ENCODE data around the gene DOCK6. TPM values are rescaled to one million over a fixed set of nuclear protein-coding genes. Genes with fewer than 3 reads are reported as not detected.

DOCK6 gene
- polyA plus RNA-seq, 1 donor from 2014 or later = not detected

DNA sequence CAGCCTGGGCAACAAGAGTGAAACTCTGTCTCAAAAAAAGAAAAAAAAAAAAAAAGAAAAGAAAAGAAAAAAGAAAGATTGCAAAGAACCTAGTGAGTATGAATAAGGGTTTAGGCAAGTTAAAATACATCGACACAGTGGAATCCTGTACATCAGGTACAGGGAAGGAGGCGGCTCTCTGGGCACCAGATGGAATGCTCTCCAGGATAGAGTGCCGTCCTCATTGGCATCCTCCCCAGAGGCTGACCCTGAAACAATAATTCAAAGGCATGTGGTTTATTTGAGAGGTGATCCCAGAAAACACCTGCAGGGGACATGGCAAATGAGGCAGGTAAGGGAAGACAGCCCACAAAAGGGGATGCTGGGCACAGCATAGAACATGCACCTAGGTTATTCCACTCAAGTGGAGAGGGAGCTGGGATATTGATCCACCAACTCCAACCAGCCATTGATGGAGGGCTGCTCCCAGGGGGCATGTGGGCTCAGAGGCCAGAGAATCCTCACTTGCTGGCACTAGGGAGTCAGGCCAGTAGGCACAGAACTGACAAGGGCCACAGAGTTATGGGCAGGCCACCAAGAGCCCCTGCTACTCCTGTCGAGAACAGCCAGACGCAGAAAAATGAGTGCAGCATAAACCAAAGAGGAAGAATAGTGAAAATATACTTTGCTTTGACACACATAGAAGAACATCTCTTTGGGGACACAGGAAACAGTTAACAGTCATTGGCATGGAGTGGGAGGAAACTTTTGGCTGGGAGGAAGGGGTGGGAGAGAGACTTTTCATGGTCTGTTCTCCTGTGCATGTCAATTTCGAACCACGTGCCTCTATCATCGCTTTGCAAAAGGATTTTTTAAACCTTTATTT is 37.9 kb upstream of the DOCK6 start:
- no peak overlapping the region for H3K27ac ChIP-seq (ENCODE audit: low read length)
- H4K20me1 ChIP-seq (ENCODE audit: insufficient read depth) = no peaks in the 10 kb centered on the region
- no peak overlapping the region for H2AFZ ChIP-seq (ENCODE audit: low read depth, low read length)
- no peaks in the 10 kb centered on the region for H3F3A ChIP-seq (ENCODE audit: insufficient read depth, low read length, poor library complexity, severe bottlenecking)
- H3K36me3 ChIP-seq (ENCODE audit: insufficient read depth, low read length) = no peaks in the 10 kb centered on the region
- H3K4me2 ChIP-seq (ENCODE audit: low read length) = no peak overlapping the region
- H3K27me3 ChIP-seq (ENCODE audit: insufficient read depth, low read depth, low read length) = no peaks in the 10 kb centered on the region
- no peaks in the 10 kb centered on the region for H3K9me3 ChIP-seq (ENCODE audit: low read length)
- H3K9ac ChIP-seq (ENCODE audit: low read length) = no peak overlapping the region
- H3K9me2 ChIP-seq (ENCODE audit: insufficient read depth, low read length) = no peaks in the 10 kb centered on the region
- TF ChIP-seq EP300 (conservative IDR thresholded peaks at IDR 0.05; ENCODE audit: poor library complexity, severe bottlenecking) = no peak
- no peak for TF ChIP-seq EZH2 (IDR thresholded peaks at IDR 0.05; ENCODE audit: borderline replicate concordance, insufficient read depth, low read length, poor library complexity, severe bottlenecking)
- TF ChIP-seq, protein P1, sequence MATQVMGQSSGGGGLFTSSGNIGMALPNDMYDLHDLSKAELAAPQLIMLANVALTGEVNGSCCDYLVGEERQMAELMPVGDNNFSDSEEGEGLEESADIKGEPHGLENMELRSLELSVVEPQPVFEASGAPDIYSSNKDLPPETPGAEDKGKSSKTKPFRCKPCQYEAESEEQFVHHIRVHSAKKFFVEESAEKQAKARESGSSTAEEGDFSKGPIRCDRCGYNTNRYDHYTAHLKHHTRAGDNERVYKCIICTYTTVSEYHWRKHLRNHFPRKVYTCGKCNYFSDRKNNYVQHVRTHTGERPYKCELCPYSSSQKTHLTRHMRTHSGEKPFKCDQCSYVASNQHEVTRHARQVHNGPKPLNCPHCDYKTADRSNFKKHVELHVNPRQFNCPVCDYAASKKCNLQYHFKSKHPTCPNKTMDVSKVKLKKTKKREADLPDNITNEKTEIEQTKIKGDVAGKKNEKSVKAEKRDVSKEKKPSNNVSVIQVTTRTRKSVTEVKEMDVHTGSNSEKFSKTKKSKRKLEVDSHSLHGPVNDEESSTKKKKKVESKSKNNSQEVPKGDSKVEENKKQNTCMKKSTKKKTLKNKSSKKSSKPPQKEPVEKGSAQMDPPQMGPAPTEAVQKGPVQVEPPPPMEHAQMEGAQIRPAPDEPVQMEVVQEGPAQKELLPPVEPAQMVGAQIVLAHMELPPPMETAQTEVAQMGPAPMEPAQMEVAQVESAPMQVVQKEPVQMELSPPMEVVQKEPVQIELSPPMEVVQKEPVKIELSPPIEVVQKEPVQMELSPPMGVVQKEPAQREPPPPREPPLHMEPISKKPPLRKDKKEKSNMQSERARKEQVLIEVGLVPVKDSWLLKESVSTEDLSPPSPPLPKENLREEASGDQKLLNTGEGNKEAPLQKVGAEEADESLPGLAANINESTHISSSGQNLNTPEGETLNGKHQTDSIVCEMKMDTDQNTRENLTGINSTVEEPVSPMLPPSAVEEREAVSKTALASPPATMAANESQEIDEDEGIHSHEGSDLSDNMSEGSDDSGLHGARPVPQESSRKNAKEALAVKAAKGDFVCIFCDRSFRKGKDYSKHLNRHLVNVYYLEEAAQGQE (IDR thresholded peaks at IDR 0.05; ENCODE audit: borderline replicate concordance) = no peak
- no peak for TF ChIP-seq TAF1 (IDR thresholded peaks at IDR 0.05; ENCODE audit: low read depth)
- TF ChIP-seq RAD21 (conservative IDR thresholded peaks at IDR 0.05) = no peak
- TF ChIP-seq, protein P2, sequence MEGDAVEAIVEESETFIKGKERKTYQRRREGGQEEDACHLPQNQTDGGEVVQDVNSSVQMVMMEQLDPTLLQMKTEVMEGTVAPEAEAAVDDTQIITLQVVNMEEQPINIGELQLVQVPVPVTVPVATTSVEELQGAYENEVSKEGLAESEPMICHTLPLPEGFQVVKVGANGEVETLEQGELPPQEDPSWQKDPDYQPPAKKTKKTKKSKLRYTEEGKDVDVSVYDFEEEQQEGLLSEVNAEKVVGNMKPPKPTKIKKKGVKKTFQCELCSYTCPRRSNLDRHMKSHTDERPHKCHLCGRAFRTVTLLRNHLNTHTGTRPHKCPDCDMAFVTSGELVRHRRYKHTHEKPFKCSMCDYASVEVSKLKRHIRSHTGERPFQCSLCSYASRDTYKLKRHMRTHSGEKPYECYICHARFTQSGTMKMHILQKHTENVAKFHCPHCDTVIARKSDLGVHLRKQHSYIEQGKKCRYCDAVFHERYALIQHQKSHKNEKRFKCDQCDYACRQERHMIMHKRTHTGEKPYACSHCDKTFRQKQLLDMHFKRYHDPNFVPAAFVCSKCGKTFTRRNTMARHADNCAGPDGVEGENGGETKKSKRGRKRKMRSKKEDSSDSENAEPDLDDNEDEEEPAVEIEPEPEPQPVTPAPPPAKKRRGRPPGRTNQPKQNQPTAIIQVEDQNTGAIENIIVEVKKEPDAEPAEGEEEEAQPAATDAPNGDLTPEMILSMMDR (IDR thresholded peaks at IDR 0.05; ENCODE audit: poor library complexity, severe bottlenecking) = no peak
- no peak for TF ChIP-seq MXI1 (conservative IDR thresholded peaks at IDR 0.05; ENCODE audit: poor library complexity, severe bottlenecking)
- no peak for TF ChIP-seq POLR2AphosphoS5 (IDR thresholded peaks at IDR 0.05)
- H3K4me3 ChIP-seq (ENCODE audit: low read length) = no peak overlapping the region
- no peaks in the 10 kb centered on the region for H3K79me2 ChIP-seq (replicated peaks; ENCODE audit: insufficient read depth, low read length)

DNA sequence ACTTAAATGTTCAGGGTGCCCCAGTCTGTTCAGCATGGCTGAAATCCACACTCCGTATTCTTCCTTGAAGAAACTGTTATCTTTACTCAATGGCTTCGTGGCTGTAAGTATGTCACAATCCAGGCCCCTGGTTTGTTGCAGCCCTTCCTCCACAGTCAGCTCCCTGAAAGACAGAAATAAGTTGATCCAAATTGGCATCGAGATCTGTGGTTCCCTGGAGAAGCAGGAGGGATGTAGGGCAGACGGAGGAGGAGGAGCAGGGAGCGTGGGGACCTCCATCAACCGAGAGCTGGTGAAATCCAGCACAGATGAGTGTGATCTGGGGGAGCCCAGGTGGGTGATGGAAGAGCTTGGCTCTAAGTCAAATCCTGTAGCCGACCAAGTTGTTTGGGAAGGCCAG is 33.9 kb upstream of the DOCK6 start:
- Histone ChIP-seq H2AFZ (ENCODE audit: low read depth, low read length) (no peak overlapping the region), H3K9ac (ENCODE audit: low read length) (no peak overlapping the region), H3K27ac (ENCODE audit: low read length) (no peak overlapping the region), H3K9me2 (ENCODE audit: insufficient read depth, low read length) (no peaks in the 10 kb centered on the region), H4K20me1 (ENCODE audit: insufficient read depth) (no peaks in the 10 kb centered on the region), H3K27me3 (ENCODE audit: insufficient read depth, low read depth, low read length) (no peaks in the 10 kb centered on the region), H3F3A (ENCODE audit: insufficient read depth, low read length, poor library complexity, severe bottlenecking) (no peaks in the 10 kb centered on the region), H3K4me3 (ENCODE audit: low read length) (no peak overlapping the region), H3K79me2 (replicated peaks; ENCODE audit: insufficient read depth, low read length) (no peaks in the 10 kb centered on the region), H3K4me2 (ENCODE audit: low read length) (no peak overlapping the region), H3K36me3 (ENCODE audit: insufficient read depth, low read length) (no peaks in the 10 kb centered on the region), H3K9me3 (ENCODE audit: low read length) (no peaks in the 10 kb centered on the region)
- TF ChIP-seq SMC3 (conservative IDR thresholded peaks at IDR 0.05; ENCODE audit: poor library complexity) (no peak), RAD21 (conservative IDR thresholded peaks at IDR 0.05) (no peak), POLR2AphosphoS5 (IDR thresholded peaks at IDR 0.05) (no peak), EP300 (conservative IDR thresholded peaks at IDR 0.05; ENCODE audit: poor library complexity, severe bottlenecking) (no peak), EZH2 (IDR thresholded peaks at IDR 0.05; ENCODE audit: borderline replicate concordance, insufficient read depth, low read length, poor library complexity, severe bottlenecking) (no peak), TAF1 (IDR thresholded peaks at IDR 0.05; ENCODE audit: low read depth) (no peak), MXI1 (conservative IDR thresholded peaks at IDR 0.05; ENCODE audit: poor library complexity, severe bottlenecking) (no peak)
- TF ChIP-seq, protein P1 (IDR thresholded peaks at IDR 0.05; ENCODE audit: borderline replicate concordance) = no peak
- TF ChIP-seq, protein P2 (IDR thresholded peaks at IDR 0.05; ENCODE audit: poor library complexity, severe bottlenecking) = no peak

All from neural cell (in vitro differentiated cells).